ENCODE results near the gene ZDHHC14.

GRCh38 chr6:157693867-157694266, 312.9 kb downstream of the ZDHHC14 start:
- TF ChIP-seq, protein P1, sequence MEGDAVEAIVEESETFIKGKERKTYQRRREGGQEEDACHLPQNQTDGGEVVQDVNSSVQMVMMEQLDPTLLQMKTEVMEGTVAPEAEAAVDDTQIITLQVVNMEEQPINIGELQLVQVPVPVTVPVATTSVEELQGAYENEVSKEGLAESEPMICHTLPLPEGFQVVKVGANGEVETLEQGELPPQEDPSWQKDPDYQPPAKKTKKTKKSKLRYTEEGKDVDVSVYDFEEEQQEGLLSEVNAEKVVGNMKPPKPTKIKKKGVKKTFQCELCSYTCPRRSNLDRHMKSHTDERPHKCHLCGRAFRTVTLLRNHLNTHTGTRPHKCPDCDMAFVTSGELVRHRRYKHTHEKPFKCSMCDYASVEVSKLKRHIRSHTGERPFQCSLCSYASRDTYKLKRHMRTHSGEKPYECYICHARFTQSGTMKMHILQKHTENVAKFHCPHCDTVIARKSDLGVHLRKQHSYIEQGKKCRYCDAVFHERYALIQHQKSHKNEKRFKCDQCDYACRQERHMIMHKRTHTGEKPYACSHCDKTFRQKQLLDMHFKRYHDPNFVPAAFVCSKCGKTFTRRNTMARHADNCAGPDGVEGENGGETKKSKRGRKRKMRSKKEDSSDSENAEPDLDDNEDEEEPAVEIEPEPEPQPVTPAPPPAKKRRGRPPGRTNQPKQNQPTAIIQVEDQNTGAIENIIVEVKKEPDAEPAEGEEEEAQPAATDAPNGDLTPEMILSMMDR (IDR thresholded peaks at IDR 0.05): no peak
- TF ChIP-seq POLR2A (IDR thresholded peaks at IDR 0.05): no peak
